OCI-LY1 (cell line): ENCODE data around the gene FRMD5.

Experiments used
- EZH2 ChIP-seq: fragments of 200-600 bp; sonication (generic), shearing (Covaris generic); IDR thresholded peaks from 2 replicates; pipeline ENCODE4 v1.8.0; 2017; ENCODE audit warnings: borderline replicate concordance, mixed run types, mild to moderate bottlenecking, antibody characterized with exemption, low read length, moderate library complexity, mixed read lengths
- TF ChIP-seq, protein P1 (sequence below): fragments of 200-600 bp; sonication (generic), shearing (Covaris generic); IDR thresholded peaks from 2 replicates; pipeline ENCODE4 v1.5.1; 2017; ENCODE audit warnings: mild to moderate bottlenecking, antibody characterized with exemption, low read length, moderate library complexity, mixed read lengths

GRCh38 chr15:44137750-44138149, 57.3 kb downstream of the FRMD5 start:
- TF ChIP-seq, protein P1, sequence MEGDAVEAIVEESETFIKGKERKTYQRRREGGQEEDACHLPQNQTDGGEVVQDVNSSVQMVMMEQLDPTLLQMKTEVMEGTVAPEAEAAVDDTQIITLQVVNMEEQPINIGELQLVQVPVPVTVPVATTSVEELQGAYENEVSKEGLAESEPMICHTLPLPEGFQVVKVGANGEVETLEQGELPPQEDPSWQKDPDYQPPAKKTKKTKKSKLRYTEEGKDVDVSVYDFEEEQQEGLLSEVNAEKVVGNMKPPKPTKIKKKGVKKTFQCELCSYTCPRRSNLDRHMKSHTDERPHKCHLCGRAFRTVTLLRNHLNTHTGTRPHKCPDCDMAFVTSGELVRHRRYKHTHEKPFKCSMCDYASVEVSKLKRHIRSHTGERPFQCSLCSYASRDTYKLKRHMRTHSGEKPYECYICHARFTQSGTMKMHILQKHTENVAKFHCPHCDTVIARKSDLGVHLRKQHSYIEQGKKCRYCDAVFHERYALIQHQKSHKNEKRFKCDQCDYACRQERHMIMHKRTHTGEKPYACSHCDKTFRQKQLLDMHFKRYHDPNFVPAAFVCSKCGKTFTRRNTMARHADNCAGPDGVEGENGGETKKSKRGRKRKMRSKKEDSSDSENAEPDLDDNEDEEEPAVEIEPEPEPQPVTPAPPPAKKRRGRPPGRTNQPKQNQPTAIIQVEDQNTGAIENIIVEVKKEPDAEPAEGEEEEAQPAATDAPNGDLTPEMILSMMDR = no peak
- no peak for TF ChIP-seq EZH2
